ENCODE measurements around the gene BAD.

The BAD gene

DNA sequence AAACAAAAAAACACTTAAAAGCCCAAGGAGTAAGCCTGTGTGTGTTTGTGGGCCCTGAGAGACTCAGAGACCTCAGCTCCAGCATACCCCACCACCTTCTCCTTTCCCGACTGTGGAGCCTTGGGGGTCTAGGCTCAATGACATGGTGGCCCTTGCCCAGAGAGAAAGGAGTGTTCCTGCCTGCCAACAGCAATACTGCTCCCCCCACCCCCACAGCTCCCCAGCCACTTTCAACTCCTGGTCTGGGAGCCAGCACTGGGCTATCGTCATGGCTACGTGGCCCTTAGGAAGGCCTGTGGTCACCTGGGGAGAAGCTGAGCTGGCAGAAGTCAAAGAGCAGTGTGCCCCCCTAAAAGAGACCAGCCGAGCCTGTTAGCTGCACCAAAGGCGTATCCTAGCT lies 40.4 kb downstream of the BAD start:
- no peak for DNase-seq (ENCODE audit: low read depth)

DNA sequence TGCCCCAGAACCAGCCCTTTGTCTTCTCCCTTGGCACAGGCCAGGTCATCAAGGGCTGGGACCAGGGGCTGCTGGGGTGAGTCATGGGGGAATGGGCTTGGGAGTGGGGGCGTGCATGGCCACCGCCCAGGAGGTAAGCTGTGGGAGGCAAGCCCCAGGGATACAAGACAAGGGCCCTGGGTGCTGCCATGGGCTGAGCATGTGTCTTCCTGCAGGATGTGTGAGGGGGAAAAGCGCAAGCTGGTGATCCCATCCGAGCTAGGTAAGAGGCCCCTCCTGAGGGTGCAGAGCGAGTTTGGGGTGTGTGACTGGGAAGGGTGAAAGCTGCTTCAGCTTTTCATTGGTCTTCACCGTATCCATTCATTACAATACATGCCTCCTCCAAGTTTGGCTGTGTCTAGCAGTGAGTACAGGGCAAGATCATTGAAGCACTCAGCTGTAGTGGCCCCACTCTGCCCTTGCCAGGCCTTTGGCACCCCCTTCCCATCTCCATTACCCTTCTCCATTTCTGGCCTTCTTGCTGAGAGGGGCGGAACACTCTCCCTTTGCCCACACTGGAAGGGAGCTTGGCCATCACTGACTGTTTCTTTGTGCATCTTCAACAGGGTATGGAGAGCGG lies 41.1 kb downstream of the BAD start:
- DNase-seq (ENCODE audit: low read depth), result no peak

DNA sequence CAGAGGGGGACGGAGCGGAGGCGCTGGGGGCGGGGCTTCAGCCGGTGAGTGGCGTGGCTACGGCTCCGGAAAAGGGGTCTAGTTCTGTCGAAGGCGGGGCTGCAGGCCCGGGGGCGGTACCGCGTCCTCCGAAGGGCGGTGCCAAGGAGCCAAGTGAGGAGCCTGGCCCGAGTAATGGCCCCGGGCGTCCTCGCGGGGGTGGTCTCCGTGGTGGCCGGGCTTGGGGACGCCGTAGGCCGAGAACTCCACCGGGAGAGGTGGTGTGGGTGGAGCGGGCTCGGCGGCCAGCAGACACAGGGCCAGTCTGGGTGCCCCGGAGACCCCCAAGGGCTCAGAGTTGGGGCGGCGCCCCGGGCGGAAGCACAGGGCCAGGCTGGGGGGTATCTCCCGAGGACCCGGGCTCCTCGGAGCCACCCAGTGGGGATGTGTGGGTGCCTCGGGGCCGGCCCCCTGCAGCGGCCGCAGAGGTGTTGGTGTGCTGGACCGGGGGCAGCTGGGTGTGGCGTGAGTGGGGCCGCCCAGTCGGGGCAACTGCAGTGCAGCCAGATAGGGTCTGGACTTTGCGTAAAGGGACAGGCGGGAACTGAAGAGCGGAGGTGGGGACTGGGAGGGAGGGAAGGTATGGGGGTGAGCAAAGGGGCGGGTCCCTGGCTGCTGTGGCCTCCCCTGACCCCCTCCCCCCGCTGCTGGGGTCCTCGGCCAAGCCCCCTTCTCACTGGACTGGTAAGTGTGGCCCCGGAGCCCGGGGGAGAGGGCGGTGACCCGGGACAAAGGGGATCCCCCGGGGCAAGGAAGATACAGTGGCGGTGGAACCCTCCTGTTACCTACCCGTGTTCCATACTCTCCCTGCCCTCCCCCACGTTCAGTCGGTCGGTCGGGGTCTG lies 42.7 kb downstream of the BAD start:
- peak; percentile 57 for DNase-seq (ENCODE audit: low read depth)

DNA sequence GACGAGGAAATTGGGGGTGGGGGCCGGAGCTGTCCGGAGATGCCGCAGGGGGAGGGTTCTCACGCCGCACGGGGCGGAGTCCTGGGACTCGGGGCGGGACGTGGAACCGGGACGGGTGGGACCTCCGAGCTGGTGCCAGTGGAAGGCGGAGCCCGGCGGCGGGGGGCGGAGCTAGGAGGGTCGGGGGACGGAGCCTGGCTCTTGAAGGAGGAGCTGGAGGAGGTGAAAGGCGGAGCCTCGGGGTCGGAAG lies 43.3 kb downstream of the BAD start:
- peak; percentile 99 for DNase-seq (ENCODE audit: low read depth)

DNA sequence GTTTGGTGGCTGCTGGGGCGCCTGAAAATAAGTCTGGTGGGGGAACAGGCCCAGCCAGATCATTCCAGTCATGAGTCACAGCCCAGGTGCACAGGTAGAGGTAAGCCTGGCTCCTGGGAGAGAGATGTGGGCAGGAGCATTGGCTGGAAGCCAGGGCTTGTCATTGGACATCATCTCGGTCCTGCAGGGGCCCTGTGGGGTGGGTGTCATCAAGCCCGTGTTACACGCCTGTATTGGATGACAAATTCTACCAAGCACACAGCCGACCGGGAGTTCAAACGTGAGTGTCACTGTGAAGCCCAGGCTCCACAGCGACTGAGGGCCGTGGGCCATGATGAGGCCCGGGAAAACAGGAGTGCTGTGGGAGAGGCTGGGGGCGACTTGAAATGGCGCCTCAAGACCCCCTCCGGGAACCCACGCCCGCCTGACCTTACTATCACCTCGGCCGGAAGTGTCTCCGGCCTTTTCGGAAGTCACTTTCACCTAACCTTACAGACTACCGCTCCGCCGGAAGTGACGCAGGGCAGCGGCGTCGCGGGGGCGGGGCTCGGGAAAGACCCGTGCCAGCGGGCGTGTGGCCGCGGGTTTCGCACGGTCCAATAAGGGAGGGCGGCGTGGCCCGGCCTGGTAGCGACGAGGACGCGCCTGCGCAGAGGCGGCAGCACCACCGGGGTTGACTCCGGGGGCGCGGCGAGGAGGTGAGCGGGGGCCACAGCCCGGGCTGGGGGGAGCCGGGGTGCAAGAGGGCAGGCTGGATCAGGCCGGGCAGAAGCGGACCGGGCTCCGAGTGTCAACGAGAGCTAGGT lies 43.8 kb downstream of the BAD start, which contains the start of gene FKBP2:
Gene FKBP2, plus strand, starts transcription at position 661 of the 806 bp plus-strand sequence. CDS start 1,293 bp downstream, outside the sequence.
- DNase-seq (ENCODE audit: low read depth), result peak; percentile 97

DNA sequence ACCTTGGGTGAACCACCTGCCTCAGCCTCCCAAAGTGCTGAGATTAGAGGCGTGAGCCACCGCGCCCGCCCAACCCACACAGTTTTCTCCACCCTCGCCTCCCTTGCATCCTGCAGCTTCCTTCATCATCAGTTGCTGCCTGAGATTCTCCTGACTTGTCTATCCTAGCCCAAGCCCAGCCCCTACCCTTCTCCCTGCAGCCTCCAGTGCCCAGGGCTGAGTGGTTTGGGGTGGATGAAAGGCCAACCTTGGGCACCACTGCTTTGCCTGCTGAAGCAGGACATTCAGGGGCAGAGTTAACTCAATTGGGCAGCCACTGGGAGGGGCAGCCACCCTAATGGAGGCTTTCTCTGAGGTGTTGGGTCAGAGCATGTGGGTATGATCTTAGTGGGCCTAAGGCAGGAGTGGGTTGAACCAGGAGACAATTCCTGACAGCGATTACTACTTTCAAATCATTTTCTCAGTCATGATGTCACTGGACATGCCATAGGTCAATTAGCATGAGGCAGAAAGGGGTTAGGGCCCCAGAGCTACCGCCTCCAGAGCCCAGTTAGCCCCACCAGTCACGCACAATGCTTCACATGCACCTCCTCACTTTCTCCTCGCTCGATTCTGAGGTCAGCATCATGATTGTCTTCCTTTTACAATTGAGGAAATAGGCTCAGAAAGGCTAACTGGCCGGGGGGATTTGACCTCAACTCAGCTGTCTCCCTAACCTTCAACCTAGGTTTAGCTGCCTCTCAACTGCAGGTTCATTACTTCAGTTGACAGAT lies 44.6 kb downstream of the BAD start:
- DNase-seq (ENCODE audit: low read depth), result no peak

DNA sequence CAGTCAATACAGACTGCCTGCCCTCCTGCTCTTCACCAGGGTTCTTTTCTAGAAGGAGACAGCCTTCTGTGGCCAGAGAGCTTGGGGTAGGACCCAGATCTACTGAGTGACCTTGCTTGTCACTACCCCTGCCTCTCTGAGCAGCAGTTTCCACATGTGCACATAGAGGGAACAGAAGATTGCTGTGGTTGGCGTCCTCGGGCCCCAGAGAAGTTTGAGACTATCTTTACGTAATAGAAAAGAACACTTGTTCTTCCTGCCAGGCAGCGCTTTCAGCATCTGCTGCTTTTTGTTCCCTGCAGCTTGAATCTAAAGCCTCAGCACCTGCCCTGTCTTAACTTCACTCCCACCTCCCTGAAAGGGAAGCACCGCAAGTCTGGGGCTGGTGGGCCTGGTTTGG lies 45.5 kb downstream of the BAD start:
- no peak for DNase-seq (ENCODE audit: low read depth)

DNA sequence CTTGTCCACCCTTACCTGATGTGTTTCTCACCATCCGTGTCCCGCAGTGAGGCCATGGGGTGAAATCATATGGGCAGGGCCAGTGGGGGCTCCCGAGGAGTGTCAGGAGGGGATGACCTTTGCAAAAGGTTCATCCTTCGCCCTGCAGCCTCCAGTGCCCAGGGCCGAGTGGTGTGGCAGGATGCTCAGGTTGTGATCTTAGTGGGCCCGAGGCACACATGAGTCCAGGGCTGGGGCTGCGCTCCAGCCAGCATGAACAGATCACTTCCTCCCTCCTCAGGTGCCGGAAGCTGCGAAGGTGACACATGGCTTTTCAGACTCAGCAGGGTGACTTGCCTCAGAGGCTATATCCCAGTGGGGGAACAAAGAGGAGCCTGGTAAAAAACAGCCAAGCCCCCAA lies 46.4 kb downstream of the BAD start:
- no peak for DNase-seq (ENCODE audit: low read depth)

DNA sequence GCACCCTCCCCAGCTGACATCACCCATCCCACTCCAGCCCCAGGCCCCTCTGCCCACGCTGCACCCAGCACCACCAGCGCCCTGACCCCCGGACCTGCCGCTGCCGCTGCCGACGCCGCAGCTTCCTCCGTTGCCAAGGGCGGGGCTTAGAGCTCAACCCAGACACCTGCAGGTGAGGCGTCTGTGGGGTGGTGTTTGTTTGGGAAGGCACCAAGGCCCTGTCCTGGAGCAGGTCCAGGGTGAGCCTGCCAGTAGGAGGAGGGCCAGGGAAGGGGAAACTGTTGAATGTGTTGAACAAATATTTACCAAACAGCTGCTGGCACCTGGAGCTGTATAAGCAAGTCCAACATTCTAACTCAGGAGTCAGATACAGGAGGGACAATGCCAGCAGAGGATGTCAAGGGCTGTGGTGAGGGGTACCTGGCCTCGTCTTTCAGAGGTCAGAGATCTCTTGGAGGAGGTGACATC lies 46.9 kb downstream of the BAD start:
- DNase-seq (ENCODE audit: low read depth), result no peak

DNA sequence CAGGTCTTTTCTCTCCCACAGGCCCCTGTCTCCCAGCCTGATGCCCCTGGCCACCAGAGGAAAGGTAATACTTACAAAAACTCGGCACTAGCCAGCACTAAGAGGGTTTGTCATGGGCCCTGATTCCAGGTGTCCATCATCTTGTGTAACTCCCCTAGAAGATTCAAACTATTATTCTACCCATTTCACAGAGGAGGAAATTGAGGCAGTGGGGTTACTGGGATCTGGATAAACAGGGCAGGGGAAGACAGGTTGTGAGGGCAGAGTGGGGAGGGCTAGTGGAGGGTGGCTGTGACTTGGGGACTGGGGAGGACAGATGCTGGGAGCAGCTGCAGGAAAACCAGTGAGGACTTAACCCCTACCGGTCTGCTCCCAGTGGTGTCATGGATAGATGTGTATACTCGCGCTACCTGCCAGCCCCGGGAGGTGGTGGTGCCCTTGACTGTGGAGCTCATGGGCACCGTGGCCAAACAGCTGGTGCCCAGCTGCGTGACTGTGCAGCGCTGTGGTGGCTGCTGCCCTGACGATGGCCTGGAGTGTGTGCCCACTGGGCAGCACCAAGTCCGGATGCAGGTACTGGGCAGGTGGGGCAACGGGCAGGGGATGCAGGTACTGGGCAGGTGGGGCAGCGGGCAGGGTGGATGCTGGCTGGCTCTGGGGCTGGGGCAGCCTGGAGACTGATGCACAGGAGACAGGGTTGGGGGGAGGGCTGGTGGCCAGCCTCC lies 48.9 kb downstream of the BAD start:
- no peak for DNase-seq (ENCODE audit: low read depth)

DNA sequence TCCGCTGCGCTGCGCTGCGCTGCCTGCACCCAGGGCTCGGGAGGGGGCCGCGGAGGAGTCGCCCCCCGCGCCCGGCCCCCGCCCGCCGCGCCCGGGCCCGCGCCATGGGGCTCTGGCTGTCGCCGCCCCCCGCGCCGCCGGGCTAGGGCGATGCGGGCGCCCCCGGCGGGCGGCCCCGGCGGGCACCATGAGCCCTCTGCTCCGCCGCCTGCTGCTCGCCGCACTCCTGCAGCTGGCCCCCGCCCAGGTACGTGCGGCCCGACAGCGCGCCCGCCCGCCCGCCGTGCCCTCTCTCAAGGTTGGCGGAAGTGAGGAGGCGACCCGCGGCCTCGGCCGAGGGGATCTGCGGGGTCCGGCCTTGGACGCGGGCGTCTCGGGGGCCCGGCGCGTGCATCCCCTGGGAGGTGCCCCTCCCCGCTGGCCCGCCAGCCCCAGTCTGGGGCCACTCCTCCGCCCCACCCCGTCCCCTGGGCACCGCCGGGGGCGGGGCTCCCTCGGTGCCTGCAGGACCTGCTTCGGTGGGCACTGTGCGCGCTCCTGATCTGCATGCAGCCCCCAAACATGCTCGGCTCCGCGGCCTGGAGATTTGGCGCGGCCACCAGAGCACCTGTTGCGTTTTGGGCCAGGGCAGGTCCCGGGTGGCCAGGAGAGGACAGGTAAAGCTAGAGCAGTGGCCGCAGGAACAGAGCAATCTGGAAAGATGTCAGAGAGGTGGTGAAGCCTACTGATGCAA lies 49.7 kb downstream of the BAD start:
- peak; percentile 34 for DNase-seq (ENCODE audit: low read depth)

DNA sequence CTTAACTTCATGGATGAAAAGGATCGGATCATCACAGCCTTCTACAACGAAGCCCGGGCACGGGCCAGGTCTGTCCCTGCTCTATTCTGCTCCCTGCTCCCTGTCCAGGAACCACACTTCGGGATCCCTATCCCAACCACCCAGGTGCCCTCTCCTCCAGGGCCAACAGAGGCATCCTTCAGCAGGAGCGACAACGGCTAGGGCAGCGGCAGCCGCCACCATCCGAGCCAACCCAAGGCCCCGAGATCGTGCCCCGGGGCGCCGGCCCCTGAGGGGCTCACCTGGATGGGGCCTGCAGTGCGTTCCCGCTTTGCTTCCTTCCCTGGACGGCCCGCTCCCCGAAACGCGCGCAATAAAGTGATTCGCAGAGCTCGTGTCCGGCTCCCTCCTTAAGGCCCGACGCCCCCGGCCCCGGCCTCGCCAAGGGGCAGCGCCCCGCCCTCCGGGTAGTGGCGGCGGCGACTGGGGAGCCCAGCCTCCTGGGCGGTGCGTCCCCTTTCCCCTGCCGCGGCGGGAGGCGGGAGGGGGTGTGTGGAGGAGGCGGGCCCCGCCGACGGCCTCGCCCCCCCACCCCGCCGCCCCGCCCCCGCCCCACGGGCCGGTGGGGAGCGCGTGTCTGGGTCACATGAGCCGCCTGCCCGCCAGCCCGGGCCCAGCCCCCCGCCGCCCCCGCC lies 50.4 kb downstream of the BAD start, which contains the start of gene VEGFB:
Gene VEGFB, plus strand, starts transcription at position 672 of the 674 bp plus-strand sequence. CDS start 250 bp downstream, outside the sequence.
- DNase-seq (ENCODE audit: low read depth), result peak; percentile 68

DNA sequence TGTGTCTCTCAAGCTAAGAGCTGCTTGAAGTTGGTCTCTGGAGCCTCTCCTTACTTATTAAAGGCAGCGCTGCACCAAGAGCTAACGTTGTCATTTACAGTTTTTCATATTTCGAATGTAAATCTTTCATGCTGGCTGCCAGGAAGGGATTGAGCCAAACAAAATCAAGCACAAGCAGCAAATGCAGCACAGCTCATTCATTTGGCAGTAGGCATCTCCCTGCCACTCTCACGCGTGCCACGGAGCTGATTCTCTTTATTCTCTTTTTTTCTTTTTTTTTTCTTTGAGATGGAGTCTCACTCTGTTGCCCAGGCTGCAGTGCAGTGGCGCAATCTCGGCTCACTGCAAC lies 51.5 kb downstream of the BAD start:
- DNase-seq (ENCODE audit: low read depth), result no peak

DNA sequence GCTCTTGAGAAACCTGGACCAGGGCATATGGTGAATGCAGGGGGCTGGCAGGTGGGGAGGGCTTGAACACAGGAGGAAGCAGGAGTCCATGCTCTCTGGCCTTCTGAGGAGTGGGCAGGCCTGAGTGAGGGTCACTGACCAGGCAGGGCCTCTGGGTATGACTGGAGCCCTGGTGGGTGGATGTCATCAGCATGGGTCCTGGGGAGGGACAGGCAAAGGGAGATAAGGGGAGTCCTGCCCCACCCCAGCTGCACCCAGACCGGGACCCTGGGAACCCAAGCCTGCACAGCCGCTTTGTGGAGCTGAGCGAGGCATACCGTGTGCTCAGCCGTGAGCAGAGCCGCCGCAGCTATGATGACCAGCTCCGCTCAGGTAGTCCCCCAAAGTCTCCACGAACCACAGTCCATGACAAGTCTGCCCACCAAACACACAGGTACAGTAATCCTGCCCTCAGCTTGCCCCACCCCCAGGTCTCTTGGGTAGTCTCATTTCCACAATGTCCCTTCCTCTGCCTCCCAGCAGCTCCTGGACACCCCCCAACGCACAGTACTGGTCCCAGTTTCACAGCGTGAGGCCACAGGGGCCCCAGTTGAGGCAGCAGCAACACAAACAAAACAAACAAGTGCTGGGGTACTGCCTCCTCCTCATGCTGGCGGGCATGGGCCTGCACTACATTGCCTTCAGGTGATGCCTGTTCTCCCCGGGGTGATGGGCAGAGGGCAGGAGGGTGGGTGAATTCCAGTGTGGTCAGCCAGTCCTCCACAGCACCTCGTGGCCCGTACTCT lies 52.1 kb downstream of the BAD start:
- DNase-seq (ENCODE audit: low read depth), result no peak

DNA sequence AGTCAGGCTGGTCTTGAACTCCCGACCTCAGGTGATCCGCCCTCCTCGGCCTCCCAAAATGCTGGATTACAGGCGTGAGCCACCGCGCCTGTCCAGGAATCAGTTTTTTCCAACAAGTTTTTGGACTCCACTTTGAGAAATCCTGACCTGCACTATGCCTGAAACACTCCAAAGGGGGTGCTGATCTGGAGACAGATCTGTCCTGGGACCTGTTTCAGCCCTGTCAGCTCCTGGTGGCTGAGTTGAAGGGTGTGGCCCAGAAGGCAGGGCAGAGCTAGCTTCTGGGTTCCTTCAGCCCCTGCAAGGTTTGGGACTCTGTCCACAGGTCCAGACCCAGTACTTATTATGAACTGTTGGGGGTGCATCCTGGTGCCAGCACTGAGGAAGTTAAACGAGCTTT lies 52.9 kb downstream of the BAD start:
- DNase-seq (ENCODE audit: low read depth), result no peak

DNA sequence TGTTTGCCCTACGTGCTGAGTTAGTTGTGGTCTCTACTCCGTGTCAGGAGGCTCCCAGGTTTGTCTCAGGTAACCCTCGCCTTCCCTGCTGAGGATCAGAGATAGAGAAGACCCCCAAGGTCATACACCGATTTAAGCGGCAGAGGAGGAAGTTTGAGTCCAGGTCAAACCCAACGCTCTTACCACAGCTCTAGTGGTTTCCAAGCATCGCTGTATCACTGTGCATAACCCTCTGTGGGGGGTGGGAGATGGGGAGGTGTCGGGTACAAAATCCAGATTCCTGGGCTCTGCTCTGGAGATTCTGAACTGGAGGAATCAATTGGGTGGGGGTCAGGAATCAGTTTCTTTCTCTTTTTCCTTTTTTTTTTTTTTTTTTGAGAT lies 53.5 kb downstream of the BAD start:
- DNase-seq (ENCODE audit: low read depth), result no peak

DNA sequence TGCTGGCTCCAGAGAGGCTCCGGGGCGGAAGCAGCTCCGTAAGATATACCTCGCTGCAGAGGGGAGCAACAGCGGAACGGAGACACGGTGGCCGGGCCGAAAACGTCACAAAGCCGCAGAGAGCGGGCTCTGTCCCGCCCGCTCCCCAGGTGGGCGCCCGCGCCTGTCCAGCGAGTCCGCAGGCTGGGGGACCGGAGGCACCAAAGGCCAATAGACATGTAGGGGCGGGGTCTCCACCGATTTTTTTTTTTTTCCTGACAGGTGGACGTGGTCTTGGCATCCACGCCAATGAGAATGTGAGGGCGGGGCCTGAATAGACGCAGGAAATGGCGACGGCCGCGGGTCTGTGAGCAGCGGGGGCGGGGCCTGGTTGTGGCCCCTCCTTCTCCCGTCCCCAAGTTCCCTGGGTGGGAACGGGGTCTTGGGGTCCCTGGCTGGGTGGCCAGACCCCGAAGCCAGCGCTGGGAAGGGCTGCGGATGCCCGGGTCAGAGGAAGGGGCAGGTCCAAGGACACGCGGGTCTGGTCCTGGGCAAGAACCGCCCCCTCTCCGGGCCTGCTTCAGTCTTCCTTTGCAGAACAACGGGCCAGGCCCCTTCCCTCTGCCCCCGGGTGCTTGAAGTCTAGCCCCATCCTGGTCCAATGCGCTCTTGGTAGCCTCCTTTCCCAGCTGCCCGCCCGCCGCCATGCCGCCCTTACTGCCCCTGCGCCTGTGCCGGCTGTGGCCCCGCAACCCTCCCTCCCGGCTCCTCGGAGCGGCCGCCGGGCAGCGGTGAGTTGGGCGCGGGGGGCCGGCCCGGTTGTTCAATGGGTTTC lies 54.1 kb downstream of the BAD start, which contains the start of gene DNAJC4:
Gene DNAJC4, plus strand, starts transcription at position 378 of the 814 bp plus-strand sequence. Its CDS starts 307 bp downstream, at position 685.
- DNase-seq (ENCODE audit: low read depth), result peak; percentile 90

DNA sequence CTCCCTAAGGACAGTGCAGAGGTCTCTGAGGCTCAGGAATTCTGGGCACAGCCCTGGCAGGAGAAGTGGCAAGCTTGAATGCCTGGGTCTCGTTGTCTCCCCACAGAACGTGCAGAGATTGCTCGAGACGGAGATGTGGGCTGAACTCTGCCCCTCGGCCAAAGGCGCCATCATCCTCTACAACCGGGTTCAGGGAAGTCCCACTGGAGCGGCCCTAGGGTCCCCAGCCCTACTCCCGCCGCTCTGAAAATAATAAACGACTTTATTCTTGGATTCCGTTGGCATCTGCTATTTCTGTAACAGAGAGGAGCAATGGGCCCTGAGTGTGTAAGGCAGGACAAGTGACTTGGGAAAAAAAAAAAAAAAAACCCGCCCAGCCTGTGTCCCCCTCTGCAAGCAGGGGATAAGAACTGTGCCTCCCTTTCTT lies 54.7 kb downstream of the BAD start:
- DNase-seq (ENCODE audit: low read depth), result no peak

All from EH (cell line).